Kidney epithelial cell (primary cell): ENCODE data around the gene STPG1. TPM values are rescaled to one million over a fixed set of nuclear protein-coding genes. Genes with fewer than 3 reads are reported as not detected.

ENCODE experiments used
- DNase-seq: peaks from one replicate; pipeline ENCODE4 v3.0.0-alpha.2; 2010; ENCODE audit warnings: low read depth
- H3K27me3 ChIP-seq: 2 replicates; pipeline ENCODE4 v1.6.0; 2011; ENCODE audit warnings: low read length; ENCODE audit not compliant: control insufficient read depth, insufficient read depth
- H3K36me3 ChIP-seq: 2 replicates; pipeline ENCODE4 v1.5.1; 2011; ENCODE audit warnings: low read length; ENCODE audit not compliant: control insufficient read depth, insufficient read depth
- H3K4me3 ChIP-seq: 2 replicates; pipeline ENCODE4 v1.5.1; 2011; ENCODE audit warnings: low read depth, mild to moderate bottlenecking, control low read depth, low read length
- CTCF ChIP-seq: IDR thresholded peaks from 2 replicates; pipeline ENCODE4 v1.5.1; 2011; ENCODE audit warnings: mild to moderate bottlenecking, moderate library complexity, low read length, control low read depth, inconsistent platforms; ENCODE audit not compliant: insufficient read depth, poor library complexity, severe bottlenecking
- total RNA-seq: library from RNA; depleted of rRNA; stranded (reverse); fragments of >200 nt; gene quantifications from 2 replicates; pipeline ENCODE4 v1.2.3, GENCODE V29; 2015

The STPG1 gene
- total RNA-seq, 1 donor from 2014 or later, result 7.5 TPM

DNA sequence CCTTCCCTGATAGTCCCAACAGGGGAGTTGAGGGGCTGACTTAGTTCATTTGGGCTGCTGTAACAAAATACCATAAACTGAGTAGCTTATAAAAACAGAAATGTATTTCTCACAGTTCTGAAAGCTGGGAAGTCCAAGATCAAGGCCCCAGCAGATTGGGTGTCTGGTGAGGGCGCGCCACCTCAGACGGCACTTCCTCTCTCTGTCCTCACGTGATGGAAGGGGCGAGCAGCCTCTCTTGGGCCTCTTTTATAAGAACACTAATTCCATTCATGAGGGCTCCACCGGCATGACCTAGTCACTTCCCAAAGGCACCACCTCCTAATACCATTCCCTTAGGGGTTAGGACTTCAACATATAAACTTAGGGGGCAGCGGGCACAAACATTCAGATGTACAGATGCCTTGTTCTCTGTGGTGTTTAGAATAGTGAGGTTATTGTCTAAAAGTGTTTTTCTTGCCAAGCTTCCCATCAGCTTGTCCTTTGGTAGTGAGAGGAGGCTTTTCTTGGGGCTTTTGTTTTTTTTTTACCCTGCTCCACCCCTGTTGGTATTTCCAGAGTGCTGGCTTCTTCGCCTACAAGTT, 22.3 kb upstream of the STPG1 start:
- TF ChIP-seq CTCF, result no peak
- DNase-seq, result no peak
- Histone ChIP-seq H3K4me3 (no peak overlapping the region), H3K27me3 (no peaks in the 10 kb centered on the region), H3K36me3 (no peaks in the 10 kb centered on the region)

GRCh38 chr1:24427545-24427862, 13.9 kb upstream of the STPG1 start:
- TF ChIP-seq CTCF, result no peak
- no peak for DNase-seq
- Histone ChIP-seq H3K4me3 (no peak overlapping the region), H3K36me3 (no peaks in the 10 kb centered on the region), H3K27me3 (no peaks in the 10 kb centered on the region)

DNA sequence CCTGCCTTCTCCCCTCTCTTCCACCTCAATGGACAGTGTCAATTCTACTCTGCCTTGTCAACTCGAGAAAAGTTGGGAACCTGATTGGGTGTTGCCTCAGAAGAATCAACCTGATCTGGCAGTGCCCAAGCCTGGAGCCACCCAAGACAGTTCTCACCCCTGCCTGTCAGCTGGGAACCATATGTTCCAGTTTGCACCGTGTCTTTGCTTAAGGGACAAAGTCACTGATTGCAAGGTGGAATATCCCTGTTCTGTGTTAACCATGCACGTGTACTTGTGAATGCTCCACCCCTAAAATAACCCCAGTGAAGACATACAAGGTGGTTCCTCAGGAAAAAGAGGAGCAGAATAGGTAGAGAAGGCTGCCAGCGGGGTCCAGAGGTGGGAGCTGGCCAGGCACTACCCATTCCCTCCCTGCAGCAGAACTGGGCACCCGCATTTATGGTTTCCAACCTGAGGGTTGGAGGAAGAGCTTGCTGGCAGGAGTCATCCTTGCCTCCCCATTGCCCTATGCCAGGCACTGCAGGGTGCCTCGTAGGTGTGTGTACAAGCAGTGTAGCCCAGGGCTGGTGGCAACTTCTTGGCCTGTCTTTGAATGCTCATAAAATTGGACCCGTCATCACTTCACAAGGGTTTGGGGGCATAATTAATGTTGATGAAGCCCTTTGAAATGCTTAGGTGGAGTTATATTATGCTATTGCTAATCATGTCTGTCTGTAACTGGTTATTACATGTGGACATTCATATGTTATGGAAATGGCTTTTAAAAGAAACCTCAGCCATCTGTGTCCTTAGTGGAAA, 13.4 kb upstream of the STPG1 start:
- no peak for TF ChIP-seq CTCF
- H3K27me3 ChIP-seq, result no peaks in the 10 kb centered on the region
- no peaks in the 10 kb centered on the region for H3K36me3 ChIP-seq
- no peak for DNase-seq
- no peak overlapping the region for H3K4me3 ChIP-seq

DNA sequence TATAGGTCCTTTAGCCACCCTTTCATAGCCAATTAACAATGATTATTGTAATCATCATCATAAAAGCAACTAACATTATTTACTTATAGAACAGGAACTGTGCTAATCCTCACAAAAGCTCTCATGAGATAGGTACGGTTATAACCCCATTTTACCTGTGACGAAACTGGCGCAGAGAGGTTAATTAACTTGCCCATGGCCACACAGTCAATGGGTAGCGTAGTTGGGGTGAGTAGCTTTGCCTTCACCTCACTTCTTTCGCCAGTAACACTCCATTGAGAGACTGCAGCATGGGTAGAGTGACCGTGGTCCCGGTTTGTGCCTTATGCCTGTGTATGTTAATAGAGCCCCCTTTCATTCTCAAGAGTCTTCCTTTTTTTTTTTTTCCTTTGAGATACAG, 12.3 kb upstream of the STPG1 start:
- no peaks in the 10 kb centered on the region for H3K27me3 ChIP-seq
- no peak for TF ChIP-seq CTCF
- no peak for DNase-seq
- no peaks in the 10 kb centered on the region for H3K36me3 ChIP-seq
- H3K4me3 ChIP-seq, result no peak overlapping the region

DNA sequence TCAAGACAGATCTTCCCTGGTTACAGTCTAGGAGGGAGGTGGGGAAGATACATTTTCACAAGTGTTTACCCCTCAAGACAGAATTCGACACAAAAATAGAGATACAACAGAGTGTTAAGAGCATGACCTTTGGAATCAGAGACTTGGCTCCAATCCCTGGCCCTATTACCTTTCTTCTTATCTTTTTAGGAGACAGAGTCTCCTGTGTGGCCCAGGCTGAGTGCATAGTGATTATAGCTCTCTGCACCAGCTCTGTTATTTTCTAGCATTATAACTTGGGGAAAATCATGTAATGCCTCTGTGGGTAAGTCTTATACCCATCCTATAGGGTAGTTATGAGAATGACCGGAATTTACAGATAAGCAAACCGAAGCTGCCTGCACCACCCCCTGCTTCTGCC, 11.9 kb upstream of the STPG1 start:
- no peaks in the 10 kb centered on the region for H3K36me3 ChIP-seq
- TF ChIP-seq CTCF, result no peak
- no peak for DNase-seq

GRCh38 chr1:24424990-24425389, 11.4 kb upstream of the STPG1 start:
- Histone ChIP-seq H3K36me3 (no peaks in the 10 kb centered on the region), H3K27me3 (no peaks in the 10 kb centered on the region), H3K4me3 (no peak overlapping the region)
- no peak for DNase-seq
- TF ChIP-seq CTCF, result no peak

More for the DNA sequence above, 11.9 kb upstream of the STPG1 start:
- Histone ChIP-seq H3K4me3 (no peak overlapping the region), H3K27me3 (no peaks in the 10 kb centered on the region)
